Ascending aorta (tissue), 2 donors: ENCODE measurements around the gene ZNF865. TPM values are rescaled to one million over a fixed set of nuclear protein-coding genes. Genes with fewer than 3 reads are reported as not detected.

ENCODE experiments used
- DNase-seq, 2 donors: peaks; one replicate each; pipeline ENCODE4 v3.0.0-alpha.2; 2019; ENCODE audit warnings: low spot score in 2 of 2
- H3K27ac ChIP-seq, 2 donors: fragments of 200-600 bp; sonication (generic); one replicate each; pipeline ENCODE4 v1.5.1; 2016 to 2017; ENCODE audit warnings: mild to moderate bottlenecking in 1 of 2
- H3K27me3 ChIP-seq: fragments of 200-600 bp; sonication (generic); one replicate; pipeline ENCODE4 v1.5.1; 2017
- H3K36me3 ChIP-seq, 2 donors: fragments of 200-600 bp; sonication (generic); one replicate each; pipeline ENCODE4 v1.5.1; 2016
- H3K4me1 ChIP-seq, 2 donors: fragments of 200-600 bp; sonication (generic); one replicate each; pipeline ENCODE4 v1.5.1; 2016 to 2017; ENCODE audit warnings: mild to moderate bottlenecking in 1 of 2
- H3K4me3 ChIP-seq, 2 donors: fragments of 200-600 bp; sonication (generic); one replicate each; pipeline ENCODE4 v1.5.1; 2016 to 2017; ENCODE audit warnings: mild to moderate bottlenecking in 1 of 2
- H3K9me3 ChIP-seq, 2 donors: fragments of 200-600 bp; sonication (generic); one replicate each; pipeline ENCODE4 v1.5.1; 2016
- intact Hi-C: fragments of 100-400 bp; cut with DNase I; formaldehyde crosslinking; loops from one replicate; pipeline ENCODE4 v1.15.1; 2023
- total RNA-seq: library from RNA; depleted of rRNA; stranded (reverse); fragments of >200 nt; gene quantifications from one replicate; pipeline ENCODE4 v1.1.0, GENCODE V29; 2016
- TF ChIP-seq, protein P1 (sequence below), 3 experiments: fragments of 200-600 bp in 2 of 3; fragments of 450-650 bp in 1 of 3; sonication (generic) in 2 of 3; IDR thresholded peaks; one replicate each; pipeline ENCODE4 v1.5.1; 2016 to 2019; ENCODE audit warnings: antibody characterized with exemption in 3 of 3, mild to moderate bottlenecking in 1 of 3, moderate library complexity in 1 of 3

ZNF865 gene
- total RNA-seq, 1 donor from 2014 or later = 22.0 TPM

DNA sequence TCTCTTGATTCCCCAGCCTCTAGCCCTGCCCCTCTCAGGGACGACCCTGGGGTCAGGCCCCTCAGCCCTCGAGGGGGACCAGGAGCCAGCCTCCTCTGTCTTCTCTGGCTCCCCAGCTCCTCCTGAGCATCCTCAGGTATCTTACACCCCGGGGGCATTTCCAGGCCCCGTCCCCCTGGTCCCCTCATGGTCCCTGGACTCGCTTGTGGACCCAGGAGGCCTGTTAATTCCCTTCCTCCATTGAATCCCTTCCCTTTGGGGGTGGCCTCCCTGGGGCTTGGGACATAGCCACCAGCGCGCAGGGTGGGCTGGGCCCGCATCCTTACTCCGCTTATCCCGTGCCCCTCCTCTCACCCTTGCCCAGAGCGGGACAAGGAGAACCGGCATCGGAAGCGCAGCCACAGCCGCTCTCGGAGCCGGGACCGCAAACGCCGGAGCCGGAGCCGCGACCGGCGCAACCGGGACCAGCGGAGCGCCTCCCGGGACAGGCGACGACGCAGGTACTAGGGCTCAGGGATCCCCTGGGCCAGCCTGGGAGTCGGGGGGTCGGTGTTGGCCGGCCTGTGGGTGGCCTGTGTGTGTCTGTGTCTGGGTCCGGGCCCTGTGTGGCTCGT is 53.5 kb downstream of the ZNF865 start:
- Histone ChIP-seq H3K36me3 (peaks cover 49% of the 10 kb centered on the region in 2 donors), H3K27me3 (no peaks in the 10 kb centered on the region), H3K4me3 (no peak overlapping the region), H3K9me3 (no peaks in the 10 kb centered on the region), H3K4me1 (peaks cover 21 to 41% of the 10 kb centered on the region in 2 donors), H3K27ac (no peak overlapping the region)
- TF ChIP-seq, protein P1, sequence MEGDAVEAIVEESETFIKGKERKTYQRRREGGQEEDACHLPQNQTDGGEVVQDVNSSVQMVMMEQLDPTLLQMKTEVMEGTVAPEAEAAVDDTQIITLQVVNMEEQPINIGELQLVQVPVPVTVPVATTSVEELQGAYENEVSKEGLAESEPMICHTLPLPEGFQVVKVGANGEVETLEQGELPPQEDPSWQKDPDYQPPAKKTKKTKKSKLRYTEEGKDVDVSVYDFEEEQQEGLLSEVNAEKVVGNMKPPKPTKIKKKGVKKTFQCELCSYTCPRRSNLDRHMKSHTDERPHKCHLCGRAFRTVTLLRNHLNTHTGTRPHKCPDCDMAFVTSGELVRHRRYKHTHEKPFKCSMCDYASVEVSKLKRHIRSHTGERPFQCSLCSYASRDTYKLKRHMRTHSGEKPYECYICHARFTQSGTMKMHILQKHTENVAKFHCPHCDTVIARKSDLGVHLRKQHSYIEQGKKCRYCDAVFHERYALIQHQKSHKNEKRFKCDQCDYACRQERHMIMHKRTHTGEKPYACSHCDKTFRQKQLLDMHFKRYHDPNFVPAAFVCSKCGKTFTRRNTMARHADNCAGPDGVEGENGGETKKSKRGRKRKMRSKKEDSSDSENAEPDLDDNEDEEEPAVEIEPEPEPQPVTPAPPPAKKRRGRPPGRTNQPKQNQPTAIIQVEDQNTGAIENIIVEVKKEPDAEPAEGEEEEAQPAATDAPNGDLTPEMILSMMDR (IDR thresholded peaks at IDR 0.05) = no peak
- intact Hi-C loops = loop anchor here (10.0 kb wide), 2 partner anchors 544 to 1464 kb away; partner anchors contain the start of genes PPP1R12C and TSEN34
- no peak for DNase-seq

DNA sequence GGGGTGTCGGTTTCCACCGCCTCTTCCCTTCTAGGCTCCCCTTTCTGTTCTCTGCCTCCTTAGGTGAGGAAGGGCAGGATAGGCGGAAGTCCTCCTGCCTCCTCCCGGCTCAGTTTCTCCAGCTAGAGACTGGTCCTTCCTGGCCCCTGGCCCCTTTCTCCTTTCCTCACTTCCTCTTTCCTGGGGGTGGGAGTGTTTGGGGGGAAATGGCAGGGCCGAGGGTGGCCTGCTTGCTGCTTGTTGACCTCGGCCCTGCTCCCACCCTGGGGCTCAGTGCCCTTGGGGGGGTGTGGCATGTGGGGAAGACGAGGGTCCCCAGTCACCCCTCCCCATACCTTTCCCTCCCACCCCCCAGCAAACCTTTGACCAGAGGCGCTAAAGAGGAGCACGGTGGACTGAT is 54.4 kb downstream of the ZNF865 start:
- intact Hi-C loops = loop anchor here (10.0 kb wide), 2 partner anchors 545 to 1465 kb away; partner anchors contain the start of genes PPP1R12C and TSEN34
- Histone ChIP-seq H3K4me1 (peaks cover 21 to 41% of the 10 kb centered on the region in 2 donors), H3K36me3 (peaks cover 57% of the 10 kb centered on the region in 2 donors)

DNA sequence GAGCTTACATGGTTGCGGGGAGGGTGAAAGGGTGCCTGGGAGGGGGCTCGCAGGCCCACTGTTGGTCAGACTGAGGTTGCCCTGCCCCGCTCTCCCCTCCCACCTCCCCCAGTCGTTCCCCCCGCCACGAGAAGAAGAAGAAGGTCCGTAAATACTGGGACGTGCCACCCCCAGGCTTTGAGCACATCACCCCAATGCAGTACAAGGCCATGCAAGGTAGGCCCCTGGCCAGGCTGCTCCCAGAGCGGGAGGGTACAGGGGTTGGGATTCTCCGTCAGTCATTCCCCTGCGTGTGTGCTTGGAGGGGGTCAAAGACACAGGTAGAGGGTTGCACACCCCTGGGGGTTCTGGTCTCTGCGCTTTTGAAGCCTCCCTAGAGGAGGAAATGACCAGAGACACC is 55.0 kb downstream of the ZNF865 start:
- TF ChIP-seq, protein P1 (IDR thresholded peaks at IDR 0.05) = no peak
- no peak overlapping the region for H3K27ac ChIP-seq
- H3K27me3 ChIP-seq = no peaks in the 10 kb centered on the region
- intact Hi-C loops = no loop called here
- no peak overlapping the region for H3K4me3 ChIP-seq
- peaks cover 60 to 61% of the 10 kb centered on the region in 2 donors for H3K36me3 ChIP-seq
- H3K9me3 ChIP-seq = no peaks in the 10 kb centered on the region
- H3K4me1 ChIP-seq = peaks cover 21 to 41% of the 10 kb centered on the region in 2 donors
- DNase-seq = no peak

More for the DNA sequence above, 54.4 kb downstream of the ZNF865 start:
- no peak for DNase-seq
- no peaks in the 10 kb centered on the region for H3K27me3 ChIP-seq
- TF ChIP-seq, protein P1 (IDR thresholded peaks at IDR 0.05) = no peak
- no peak overlapping the region for H3K27ac ChIP-seq
- no peaks in the 10 kb centered on the region for H3K9me3 ChIP-seq
- no peak overlapping the region for H3K4me3 ChIP-seq

DNA sequence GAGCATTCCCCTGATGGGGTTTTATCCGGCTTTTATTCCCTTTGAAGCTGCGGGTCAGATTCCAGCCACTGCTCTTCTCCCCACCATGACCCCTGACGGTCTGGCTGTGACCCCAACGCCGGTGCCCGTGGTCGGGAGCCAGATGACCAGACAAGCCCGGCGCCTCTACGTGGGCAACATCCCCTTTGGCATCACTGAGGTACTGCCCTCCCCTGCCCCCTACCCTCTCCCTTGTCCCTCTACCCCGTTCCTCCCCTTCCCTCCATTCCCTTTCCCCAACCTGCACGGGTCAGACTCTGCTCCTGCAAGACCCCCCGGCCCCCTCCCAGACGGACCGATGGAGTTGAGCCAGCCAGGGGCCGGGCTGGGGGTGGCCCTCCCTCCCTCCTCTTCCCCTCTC is 55.5 kb downstream of the ZNF865 start:
- Histone ChIP-seq H3K9me3 (no peaks in the 10 kb centered on the region), H3K4me1 (peaks cover 21 to 38% of the 10 kb centered on the region in 2 donors), H3K27me3 (no peaks in the 10 kb centered on the region), H3K36me3 (peaks cover 65 to 67% of the 10 kb centered on the region in 2 donors), H3K4me3 (no peak overlapping the region), H3K27ac (no peak overlapping the region)
- intact Hi-C loops = no loop called here
- no peak for DNase-seq
- TF ChIP-seq, protein P1 (IDR thresholded peaks at IDR 0.05) = no peak

DNA sequence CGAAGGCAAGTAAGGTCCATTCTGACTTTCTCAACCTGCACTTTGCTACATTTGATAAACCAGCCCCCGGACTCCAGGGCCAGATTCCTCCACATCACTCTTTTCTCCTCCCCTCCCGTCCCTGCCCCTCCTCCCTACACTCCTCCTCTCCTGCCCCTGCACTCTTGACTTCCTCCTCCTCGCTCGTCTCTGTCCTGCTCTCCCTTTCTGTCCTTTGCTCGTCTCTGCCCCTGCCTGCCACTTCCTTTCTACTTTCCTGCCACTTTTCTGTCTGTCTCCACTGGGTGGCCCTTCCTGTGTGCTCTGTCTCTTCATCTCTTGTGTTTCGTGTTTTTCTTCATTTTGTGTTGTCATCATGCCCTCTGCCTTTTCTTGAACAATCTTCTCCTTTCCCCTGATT is 56.4 kb downstream of the ZNF865 start:
- Histone ChIP-seq H3K4me1 (peaks cover 13 to 29% of the 10 kb centered on the region in 2 donors), H3K27ac (no peak overlapping the region), H3K27me3 (no peaks in the 10 kb centered on the region), H3K9me3 (no peaks in the 10 kb centered on the region), H3K4me3 (no peak overlapping the region), H3K36me3 (peaks cover 73 to 76% of the 10 kb centered on the region in 2 donors)
- intact Hi-C loops = no loop called here
- TF ChIP-seq, protein P1 (IDR thresholded peaks at IDR 0.05) = no peak
- no peak for DNase-seq
